Hepatocyte (in vitro differentiated cells): ENCODE measurements around the gene NUP62.

Experiments
- EZH2 ChIP-seq: fragments of 200-600 bp; sonication (generic); IDR thresholded peaks from 2 replicates; pipeline ENCODE4 v1.6.1; 2016; ENCODE audit warnings: antibody characterized with exemption, mild to moderate bottlenecking, borderline replicate concordance
- TF ChIP-seq, protein P1 (sequence below): fragments of 200-600 bp; sonication (generic); IDR thresholded peaks from 2 replicates; pipeline ENCODE4 v1.5.1; 2016; ENCODE audit warnings: antibody characterized with exemption, mild to moderate bottlenecking; ENCODE audit not compliant: poor library complexity

GRCh38 chr19:49873834-49874233 lies 55.5 kb downstream of the NUP62 start:
- TF ChIP-seq, protein P1, sequence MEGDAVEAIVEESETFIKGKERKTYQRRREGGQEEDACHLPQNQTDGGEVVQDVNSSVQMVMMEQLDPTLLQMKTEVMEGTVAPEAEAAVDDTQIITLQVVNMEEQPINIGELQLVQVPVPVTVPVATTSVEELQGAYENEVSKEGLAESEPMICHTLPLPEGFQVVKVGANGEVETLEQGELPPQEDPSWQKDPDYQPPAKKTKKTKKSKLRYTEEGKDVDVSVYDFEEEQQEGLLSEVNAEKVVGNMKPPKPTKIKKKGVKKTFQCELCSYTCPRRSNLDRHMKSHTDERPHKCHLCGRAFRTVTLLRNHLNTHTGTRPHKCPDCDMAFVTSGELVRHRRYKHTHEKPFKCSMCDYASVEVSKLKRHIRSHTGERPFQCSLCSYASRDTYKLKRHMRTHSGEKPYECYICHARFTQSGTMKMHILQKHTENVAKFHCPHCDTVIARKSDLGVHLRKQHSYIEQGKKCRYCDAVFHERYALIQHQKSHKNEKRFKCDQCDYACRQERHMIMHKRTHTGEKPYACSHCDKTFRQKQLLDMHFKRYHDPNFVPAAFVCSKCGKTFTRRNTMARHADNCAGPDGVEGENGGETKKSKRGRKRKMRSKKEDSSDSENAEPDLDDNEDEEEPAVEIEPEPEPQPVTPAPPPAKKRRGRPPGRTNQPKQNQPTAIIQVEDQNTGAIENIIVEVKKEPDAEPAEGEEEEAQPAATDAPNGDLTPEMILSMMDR, result no peak
- TF ChIP-seq EZH2, result no peak
